GM12891 (cell line): ENCODE results near the gene MLXIPL.
"Not testable (repeated sequence)": the region's sequence is repeated elsewhere in the genome, so short reads cannot be mapped to it uniquely, and the experiment has no call there.

Source experiments
- DNase-seq: peaks from one replicate; pipeline ENCODE4 v3.0.0; 2011; ENCODE audit warnings: low spot score; ENCODE audit not compliant: insufficient read length
- FAIRE-seq: peaks from 2 replicates; lab custom pipeline; 2011; peaks lifted over from hg19 to GRCh38; lab: Jason Lieb, UNC
- PAX5 ChIP-seq: IDR thresholded peaks from 2 replicates; pipeline ENCODE4 v1.6.1; 2011; ENCODE audit warnings: low read length, moderate library complexity, mild to moderate bottlenecking; ENCODE audit not compliant: insufficient read depth, severe bottlenecking
- POLR2A ChIP-seq: IDR thresholded peaks from 2 replicates; pipeline ENCODE4 v1.6.1; 2011; ENCODE audit warnings: low read depth, low read length, control low read depth
- POLR2AphosphoS5 ChIP-seq: IDR thresholded peaks from 2 replicates; pipeline ENCODE4 v1.6.1; 2011; ENCODE audit warnings: low read depth, low read length, control low read depth
- POU2F2 ChIP-seq: IDR thresholded peaks from 2 replicates; pipeline ENCODE4 v1.6.1; 2011; ENCODE audit warnings: low read depth, mild to moderate bottlenecking, control low read depth, low read length, moderate library complexity
- SPI1 ChIP-seq: IDR thresholded peaks from 2 replicates; pipeline ENCODE4 v1.6.1; 2011; ENCODE audit warnings: low read depth, low read length, control low read depth
- TAF1 ChIP-seq: IDR thresholded peaks from 2 replicates; pipeline ENCODE4 v1.6.1; 2011; ENCODE audit warnings: low read depth, low read length, control low read depth

MLXIPL gene

GRCh38 chr7:73567846-73568685, 56.3 kb downstream of the MLXIPL start:
- no peak for DNase-seq
- no peak for TF ChIP-seq PAX5
- peak; percentile 50 for FAIRE-seq

GRCh38 chr7:73567140-73567539, 57.2 kb downstream of the MLXIPL start:
- DNase-seq (no peak), FAIRE-seq (no peak)

GRCh38 chr7:73566431-73566830, 57.9 kb downstream of the MLXIPL start:
- not testable (repeated sequence) for FAIRE-seq, DNase-seq

More at GRCh38 chr7:73567140-73567539, 57.2 kb downstream of the MLXIPL start:
- TF ChIP-seq POLR2A: no peak
- TF ChIP-seq POLR2AphosphoS5: no peak

GRCh38 chr7:73565675-73566340, 58.5 kb downstream of the MLXIPL start:
- no peak for TF ChIP-seq POLR2AphosphoS5
- no peak for TF ChIP-seq POLR2A
- TF ChIP-seq POU2F2: no peak
- TF ChIP-seq SPI1: no peak
- TF ChIP-seq PAX5: no peak
- no peak for TF ChIP-seq TAF1
- DNase-seq (no peak), FAIRE-seq (no peak)

DNA sequence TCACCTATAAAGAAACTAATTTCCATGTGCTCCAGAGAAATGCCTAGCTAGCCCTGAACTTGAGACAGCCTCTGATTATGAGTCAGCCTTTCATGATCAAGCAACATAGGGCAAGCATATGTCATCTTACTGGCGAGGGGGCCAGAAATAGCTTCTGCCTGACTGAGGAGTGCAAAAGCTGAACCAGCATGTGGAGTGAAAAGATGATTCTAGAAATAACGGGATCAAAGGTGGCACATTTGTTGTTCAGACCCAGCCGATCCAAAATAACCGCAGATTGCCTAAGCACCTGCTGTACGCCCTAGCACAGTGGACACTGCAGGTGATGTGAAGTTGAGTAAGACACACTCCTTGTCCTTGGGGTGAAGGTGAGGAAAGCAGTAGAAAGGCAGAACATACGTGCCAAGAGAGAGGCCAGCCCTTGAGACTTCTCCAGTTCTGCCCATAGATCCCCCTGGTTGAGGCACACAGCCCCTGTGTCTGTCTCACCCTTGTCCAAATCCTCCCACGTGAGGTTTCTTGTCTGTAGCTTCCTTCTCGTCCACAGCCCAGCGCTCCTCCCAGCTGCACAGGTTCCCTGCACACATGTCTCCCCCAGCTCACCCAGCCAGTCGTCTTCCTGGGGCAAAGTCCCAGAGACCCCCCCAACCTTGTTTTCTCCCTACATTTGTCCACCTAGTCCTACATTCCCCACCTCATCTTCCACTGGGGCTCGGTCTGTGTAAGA, 64.0 kb downstream of the MLXIPL start:
- TF ChIP-seq POU2F2 (no peak), TAF1 (no peak), POLR2AphosphoS5 (no peak), POLR2A (no peak), SPI1 (no peak), PAX5 (no peak)
- FAIRE-seq (no peak), DNase-seq (no peak)

- TF ChIP-seq SPI1 (no peak), POLR2AphosphoS5 (peak; percentile 54; the same call in 1 of the 2 replicates), POLR2A (peak; percentile 42; the same call in 1 of the 2 replicates)
- peak; percentile 94 for DNase-seq
- no peak for FAIRE-seq
These were observed 66.7 kb downstream of the MLXIPL start, which contains the start of gene BCL7B for GRCh38 chr7:73557397-73558257. Gene BCL7B, minus strand, starts transcription at chr7:73557690. Its CDS starts 112 bp downstream, at chr7:73557578.

- FAIRE-seq (peak; percentile 96), DNase-seq (peak; percentile 98)
- TF ChIP-seq POLR2A (no peak), PAX5 (no peak), TAF1 (0 out of 2 replicates have a peak, but pooled peaks have one; percentile 23), POU2F2 (no peak), SPI1 (no peak), POLR2AphosphoS5 (no peak)
These were observed 67.3 kb downstream of the MLXIPL start for GRCh38 chr7:73557108-73557396.

DNA sequence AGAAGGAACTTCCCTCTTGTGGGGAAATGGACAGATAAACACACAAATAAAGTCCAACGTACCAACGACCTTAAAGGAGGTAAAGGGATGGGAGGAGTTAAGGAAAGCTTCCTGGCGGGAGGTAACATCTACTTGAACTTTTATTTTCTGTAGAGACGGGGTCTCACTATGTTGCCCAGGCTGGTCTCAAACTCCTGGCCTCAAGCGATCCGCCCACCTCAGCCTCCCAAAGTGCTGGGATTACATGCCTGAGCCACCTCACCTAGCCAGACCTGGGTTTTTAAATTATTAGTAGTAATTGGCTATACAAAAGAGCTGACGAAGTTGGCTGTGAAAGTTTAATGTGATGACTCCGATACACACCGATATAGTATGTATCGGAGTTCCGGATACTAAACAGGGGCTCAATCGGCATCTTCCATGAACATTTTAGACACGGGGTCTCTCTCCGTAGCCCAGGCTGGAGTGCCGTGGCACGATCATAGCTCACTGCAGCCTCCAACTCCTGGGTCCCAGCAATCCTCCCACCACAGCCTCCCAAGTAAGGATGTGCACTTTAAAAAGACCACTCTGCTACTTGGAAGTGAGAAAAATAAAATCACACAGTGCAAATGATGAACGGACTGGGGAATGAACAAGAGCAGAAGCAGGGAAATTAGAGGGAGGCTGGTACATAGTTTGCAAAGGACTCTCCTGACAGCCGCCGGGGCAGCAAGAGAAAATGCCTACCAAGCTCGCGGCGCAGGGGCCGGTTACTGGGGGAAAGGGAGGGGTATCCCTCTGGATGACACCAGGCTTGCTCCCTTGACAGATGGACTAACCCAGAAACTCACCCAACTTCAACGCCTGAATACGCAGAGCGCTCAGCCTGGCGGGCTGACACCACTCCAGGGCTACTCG, 67.9 kb downstream of the MLXIPL start:
- DNase-seq (no peak), FAIRE-seq (no peak)
- TF ChIP-seq POU2F2 (no peak), POLR2A (no peak), POLR2AphosphoS5 (no peak; the same call in 1 of the 2 replicates), PAX5 (no peak), TAF1 (no peak), SPI1 (no peak)
